Measurements from ENCODE around the gene TYK2. TPM values are rescaled to one million over a fixed set of nuclear protein-coding genes. Genes with fewer than 3 reads are reported as not detected.

Gene TYK2
- total and polyA plus RNA-seq, 9 of the 15 experiments (the other 6 are each of a cell fraction or from before 2014, with no cell fraction given), result 15.0 to 182 (median 85.9) TPM

- CTCF ChIA-PET (ENCODE audit: low intra/inter-chr PET ratio), result no interaction called here
- intact Hi-C loops (cut with micrococcal nuclease), result loop anchor here (1.0 kb wide), 1 partner anchor 17 kb away; no protein-coding TSS in a partner anchor
- H3K27ac ChIP-seq (ENCODE audit: extremely low read depth, low read depth, low read length), result peak within 1 kb of the TSS; percentile 73
- TF ChIP-seq POLR2A (conservative IDR thresholded peaks at IDR 0.05) (peak; percentile 87), NR2C1 (IDR thresholded peaks at IDR 0.05) (peak; percentile 56), NR2C1 (tag; IDR thresholded peaks at IDR 0.05) (0 out of 2 replicates have a peak, but pooled peaks have one; percentile 17), ARHGAP35 (IDR thresholded peaks at IDR 0.05; ENCODE audit: partially characterized antibody) (no peak), ATF1 (CRISPR knock-in tag; IDR thresholded peaks at IDR 0.05) (no peak), ATF1 (tag; IDR thresholded peaks at IDR 0.05) (no peak), ZNF253 (CRISPR knock-in tag; conservative IDR thresholded peaks at IDR 0.05) (no peak), ZNF347 (CRISPR knock-in tag; IDR thresholded peaks at IDR 0.05; ENCODE audit: low read depth) (no peak), SOX6 (IDR thresholded peaks at IDR 0.05) (no peak), NR0B1 (IDR thresholded peaks at IDR 0.05; ENCODE audit: partially characterized antibody) (no peak), TEAD2 (tag; IDR thresholded peaks at IDR 0.05) (0 out of 2 replicates have a peak, but pooled peaks have one; percentile 8), ZNF12 (CRISPR knock-in tag; IDR thresholded peaks at IDR 0.05) (no peak; the same call in 1 of the 2 replicates), ZBTB1 (CRISPR knock-in tag; IDR thresholded peaks at IDR 0.05; ENCODE audit: borderline replicate concordance, low read depth) (no peak), NFIC (IDR thresholded peaks at IDR 0.05) (peak; percentile 23; the same call in 1 of the 2 replicates), ZNF408 (CRISPR knock-in tag; IDR thresholded peaks at IDR 0.05; ENCODE audit: low read depth) (no peak), NR2C2 (CRISPR knock-in tag; IDR thresholded peaks at IDR 0.05) (no peak), NR2C2 (tag; IDR thresholded peaks at IDR 0.05) (peak; percentile 55; the same call in 1 of the 2 replicates), RUNX1 (IDR thresholded peaks at IDR 0.05; ENCODE audit: low read depth) (no peak; the same call in 1 of the 2 replicates), DPF2 (IDR thresholded peaks at IDR 0.05) (0 out of 2 replicates have a peak, but pooled peaks have one; percentile 4), TFAP4 (CRISPR knock-in tag; IDR thresholded peaks at IDR 0.05; ENCODE audit: borderline replicate concordance) (peak; percentile 16; the same call in 1 of the 2 replicates), RFX1 (IDR thresholded peaks at IDR 0.05) (no peak), POLR2AphosphoS2 (IDR thresholded peaks at IDR 0.05; ENCODE audit: low read length) (peak; percentile 99), TBL1XR1 (IDR thresholded peaks at IDR 0.05; ENCODE audit: low read length in 2 of 2) (no peak), MAFG (tag; conservative IDR thresholded peaks at IDR 0.05) (no peak)
These were observed 64.8 kb downstream of the TYK2 start, which contains the start of gene FDX2 for GRCh38 chr19:10315335-10316214. Gene FDX2, minus strand, starts transcription at chr19:10316015. Its CDS starts 19 bp downstream, at chr19:10315996.

More at GRCh38 chr19:10315335-10316214, 64.8 kb downstream of the TYK2 start, which contains the start of gene FDX2:
- ATAC-seq (peak; percentile 90), FAIRE-seq (peak; percentile 74), DNase-seq (ENCODE audit: extremely low read depth in 1 of 4, low spot score in 3 of 4) (peak; percentile 89 to 91 (median 90))
- in situ Hi-C loops (cut with MboI), result no loop called here
- WGBS (ENCODE audit: insufficient coverage, low coverage, missing lambda C conversion rate), result under 1% methylated on average over 43 of the region's 55 CpGs
- Histone ChIP-seq H2AFZ (ENCODE audit: low read depth, low read length) (peak within 1 kb of the TSS; percentile 92), H3K36me3 (ENCODE audit: control insufficient read depth, insufficient read depth, low read length) (peaks cover 62% of the 10 kb centered on the region; the same call in 2 of the 3 replicates), H3K79me2 (ENCODE audit: control insufficient read depth, insufficient read depth, low read length) (peaks cover 23% of the 10 kb centered on the region), H3K9ac (ENCODE audit: insufficient read depth in 1 of 2, low read depth in 2 of 2, low read length in 2 of 2) (peak within 1 kb of the TSS; percentile 74 to 96), H3K9me3 (replicated peaks; ENCODE audit: control insufficient read depth, insufficient read depth, low read depth, low read length) (no peaks in the 10 kb centered on the region), H3K4me3 (peak within 1 kb of the TSS; percentile 82), H3K4me1 (replicated peaks in 1 of 2; ENCODE audit: control insufficient read depth in 2 of 2, insufficient read depth in 2 of 2, low read length in 2 of 2) (peaks cover 20 to 48% of the 10 kb centered on the region in 2 experiments), H3K4me2 (ENCODE audit: insufficient read depth, low read length) (peak within 1 kb of the TSS; percentile 99), H3K27me3 (ENCODE audit: control insufficient read depth in 2 of 2, insufficient read depth in 2 of 2, low read length in 2 of 2) (no peaks in the 10 kb centered on the region), H4K20me1 (replicated peaks; ENCODE audit: control insufficient read depth, insufficient read depth, low read length) (0 out of 2 replicates have a peak, but pooled peaks cover 8% of the 10 kb centered on the region), H3K9me1 (ENCODE audit: control insufficient read depth, insufficient read depth, low read length) (no peaks in the 10 kb centered on the region)
- TSS peak; percentile 46 for BruUV-seq (replicated peaks)
- POLR2A ChIA-PET, result interaction anchor here (0.6 to 3.3 kb wide), 13 partner anchors 9 to 131 kb away, joined by 3 to 19 read pairs (median 3); partner anchors contain the start of genes ICAM1 and RAVER1

Data from K562 (cell line).